Smooth muscle cell (in vitro differentiated cells): Measurements from ENCODE around the gene TMEM135. TPM values are rescaled to one million over a fixed set of nuclear protein-coding genes. Genes with fewer than 3 reads are reported as not detected.

Experiments
- DNase-seq: peaks from one replicate; lab custom pipeline; 2025; ENCODE audit not compliant: unreplicated experiment; lab: John Stamatoyannopoulos, UW
- H2AFZ ChIP-seq: fragments of 200-600 bp; sonication (generic); 2 replicates; pipeline ENCODE4 v1.6.0; 2016; ENCODE audit warnings: antibody characterized with exemption, low read depth, mild to moderate bottlenecking
- H3F3A ChIP-seq: fragments of 200-600 bp; sonication (generic); 2 replicates; pipeline ENCODE4 v1.6.0; 2017; ENCODE audit warnings: antibody characterized with exemption, low read depth
- H3K27ac ChIP-seq: fragments of 200-600 bp; sonication (generic); 2 replicates; pipeline ENCODE4 v1.5.1; 2016; ENCODE audit warnings: low read depth, mild to moderate bottlenecking
- H3K27me3 ChIP-seq: fragments of 200-600 bp; sonication (generic); 2 replicates; pipeline ENCODE4 v1.6.1; 2016; ENCODE audit warnings: low read depth, mild to moderate bottlenecking
- H3K36me3 ChIP-seq: fragments of 200-600 bp; sonication (generic); 2 replicates; pipeline ENCODE4 v1.5.1; 2016; ENCODE audit warnings: low read depth
- H3K4me1 ChIP-seq: fragments of 200-600 bp; sonication (generic); 2 replicates; pipeline ENCODE4 v1.5.1; 2016; ENCODE audit warnings: low read depth
- H3K4me2 ChIP-seq: fragments of 200-600 bp; sonication (generic); 2 replicates; pipeline ENCODE4 v1.6.0; 2016; ENCODE audit warnings: mild to moderate bottlenecking
- H3K4me3 ChIP-seq: fragments of 200-600 bp; sonication (generic); 2 replicates; pipeline ENCODE4 v1.5.1; 2016; ENCODE audit warnings: mild to moderate bottlenecking
- H3K79me2 ChIP-seq: fragments of 200-600 bp; sonication (generic); 2 replicates; pipeline ENCODE4 v1.6.0; 2016; ENCODE audit warnings: low read depth, mild to moderate bottlenecking
- H3K9ac ChIP-seq: fragments of 200-600 bp; sonication (generic); 2 replicates; pipeline ENCODE4 v1.6.0; 2016; ENCODE audit warnings: low read depth
- H3K9me3 ChIP-seq: fragments of 200-600 bp; sonication (generic); replicated peaks from 2 replicates; pipeline ENCODE4 v1.5.1; 2016; ENCODE audit warnings: low read depth
- H4K20me1 ChIP-seq: fragments of 200-600 bp; sonication (generic); 2 replicates; pipeline ENCODE4 v1.6.0; 2016; ENCODE audit warnings: low read depth
- WGBS: methylation state at CpG from one replicate; pipeline ENCODE4 v1.1.7; 2016; ENCODE audit warnings: low lambda C conversion rate; 5-methylcytosine and 5-hydroxymethylcytosine counted together
- polyA plus RNA-seq: library from polyadenylated mRNA; unstranded; fragments of >200 nt; fragmentation: Nextera tagmentation; extraction: Ambion mirVana; gene quantifications from 2 replicates; pipeline ENCODE4 v1.2.1, GENCODE V29; 2016
- total RNA-seq: library from RNA; depleted of rRNA; stranded (reverse); fragments of >200 nt; gene quantifications from 2 replicates; pipeline ENCODE4 v1.2.3, GENCODE V29; 2014
- TF ChIP-seq, protein P1 (sequence below): fragments of 200-600 bp; sonication (generic); IDR thresholded peaks from 2 replicates; pipeline ENCODE4 v1.5.1; 2017; ENCODE audit warnings: borderline replicate concordance, mild to moderate bottlenecking, antibody characterized with exemption; ENCODE audit not compliant: insufficient read depth, poor library complexity, severe bottlenecking

Gene TMEM135
- total and polyA plus RNA-seq, 2 experiments from 2014 or later: 12.4 to 21.7 TPM

DNA sequence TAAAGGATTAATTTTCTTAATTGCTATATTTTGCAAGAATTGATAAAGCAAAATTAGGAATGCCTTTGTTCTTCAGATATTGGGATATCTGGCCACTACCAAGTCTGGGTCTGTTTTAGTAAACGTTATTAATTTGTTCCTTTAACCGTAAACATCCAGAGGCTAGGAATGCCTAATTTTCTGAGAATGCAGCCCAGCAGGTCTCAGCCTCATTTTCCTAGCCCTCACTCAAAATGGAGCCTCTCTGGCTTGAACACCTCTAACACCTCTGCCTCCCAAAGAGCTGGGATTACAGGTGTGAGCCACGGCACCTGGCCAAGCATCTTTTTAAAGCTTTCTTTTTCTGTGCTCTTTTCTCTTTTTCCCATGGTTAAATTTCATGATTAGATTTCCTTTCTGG, 18.4 kb downstream of the TMEM135 start:
- TF ChIP-seq, protein P1, sequence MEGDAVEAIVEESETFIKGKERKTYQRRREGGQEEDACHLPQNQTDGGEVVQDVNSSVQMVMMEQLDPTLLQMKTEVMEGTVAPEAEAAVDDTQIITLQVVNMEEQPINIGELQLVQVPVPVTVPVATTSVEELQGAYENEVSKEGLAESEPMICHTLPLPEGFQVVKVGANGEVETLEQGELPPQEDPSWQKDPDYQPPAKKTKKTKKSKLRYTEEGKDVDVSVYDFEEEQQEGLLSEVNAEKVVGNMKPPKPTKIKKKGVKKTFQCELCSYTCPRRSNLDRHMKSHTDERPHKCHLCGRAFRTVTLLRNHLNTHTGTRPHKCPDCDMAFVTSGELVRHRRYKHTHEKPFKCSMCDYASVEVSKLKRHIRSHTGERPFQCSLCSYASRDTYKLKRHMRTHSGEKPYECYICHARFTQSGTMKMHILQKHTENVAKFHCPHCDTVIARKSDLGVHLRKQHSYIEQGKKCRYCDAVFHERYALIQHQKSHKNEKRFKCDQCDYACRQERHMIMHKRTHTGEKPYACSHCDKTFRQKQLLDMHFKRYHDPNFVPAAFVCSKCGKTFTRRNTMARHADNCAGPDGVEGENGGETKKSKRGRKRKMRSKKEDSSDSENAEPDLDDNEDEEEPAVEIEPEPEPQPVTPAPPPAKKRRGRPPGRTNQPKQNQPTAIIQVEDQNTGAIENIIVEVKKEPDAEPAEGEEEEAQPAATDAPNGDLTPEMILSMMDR: no peak
- Histone ChIP-seq H3K27ac (no peak overlapping the region), H3K4me2 (no peak overlapping the region), H3K9ac (no peak overlapping the region), H3K9me3 (no peaks in the 10 kb centered on the region), H3K27me3 (no peaks in the 10 kb centered on the region), H4K20me1 (peaks cover 22% of the 10 kb centered on the region), H3K4me1 (no peaks in the 10 kb centered on the region), H2AFZ (no peak overlapping the region), H3K4me3 (no peak overlapping the region), H3F3A (no peaks in the 10 kb centered on the region), H3K79me2 (peaks cover 38% of the 10 kb centered on the region), H3K36me3 (no peaks in the 10 kb centered on the region)
- WGBS: 46% methylated on average over 3 of the region's 3 CpGs
- no peak for DNase-seq

DNA sequence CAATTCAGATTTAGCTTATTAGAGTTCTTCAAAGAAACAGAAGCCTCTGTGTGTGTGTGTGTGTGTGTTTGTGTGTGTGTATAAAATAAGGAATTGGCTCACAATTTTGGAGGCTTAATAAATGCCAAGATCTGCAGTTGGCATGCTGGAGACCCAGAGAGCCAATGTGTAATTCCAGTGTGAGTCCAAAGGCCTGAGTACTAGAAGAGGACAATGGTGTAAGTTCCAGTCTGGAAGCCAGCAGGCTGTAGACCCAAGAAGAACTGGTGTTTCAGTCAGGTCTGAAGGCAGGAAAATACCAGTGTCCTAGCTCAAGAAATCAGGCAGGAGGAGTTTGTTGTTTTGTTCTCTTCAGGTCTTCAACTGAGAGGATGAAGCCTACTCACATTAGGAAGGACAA, 20.0 kb downstream of the TMEM135 start:
- H4K20me1 ChIP-seq: peaks cover 22% of the 10 kb centered on the region
- H3K4me3 ChIP-seq: no peak overlapping the region
- no peaks in the 10 kb centered on the region for H3K36me3 ChIP-seq
- DNase-seq: no peak
- H3K27me3 ChIP-seq: no peaks in the 10 kb centered on the region
- TF ChIP-seq, protein P1: no peak
- H3K79me2 ChIP-seq: peaks cover 52% of the 10 kb centered on the region
- H3K4me1 ChIP-seq: no peaks in the 10 kb centered on the region
- no peak overlapping the region for H2AFZ ChIP-seq
- no peaks in the 10 kb centered on the region for H3F3A ChIP-seq
- H3K27ac ChIP-seq: no peak overlapping the region
- no peak overlapping the region for H3K4me2 ChIP-seq
- no peak overlapping the region for H3K9ac ChIP-seq
- no peaks in the 10 kb centered on the region for H3K9me3 ChIP-seq

DNA sequence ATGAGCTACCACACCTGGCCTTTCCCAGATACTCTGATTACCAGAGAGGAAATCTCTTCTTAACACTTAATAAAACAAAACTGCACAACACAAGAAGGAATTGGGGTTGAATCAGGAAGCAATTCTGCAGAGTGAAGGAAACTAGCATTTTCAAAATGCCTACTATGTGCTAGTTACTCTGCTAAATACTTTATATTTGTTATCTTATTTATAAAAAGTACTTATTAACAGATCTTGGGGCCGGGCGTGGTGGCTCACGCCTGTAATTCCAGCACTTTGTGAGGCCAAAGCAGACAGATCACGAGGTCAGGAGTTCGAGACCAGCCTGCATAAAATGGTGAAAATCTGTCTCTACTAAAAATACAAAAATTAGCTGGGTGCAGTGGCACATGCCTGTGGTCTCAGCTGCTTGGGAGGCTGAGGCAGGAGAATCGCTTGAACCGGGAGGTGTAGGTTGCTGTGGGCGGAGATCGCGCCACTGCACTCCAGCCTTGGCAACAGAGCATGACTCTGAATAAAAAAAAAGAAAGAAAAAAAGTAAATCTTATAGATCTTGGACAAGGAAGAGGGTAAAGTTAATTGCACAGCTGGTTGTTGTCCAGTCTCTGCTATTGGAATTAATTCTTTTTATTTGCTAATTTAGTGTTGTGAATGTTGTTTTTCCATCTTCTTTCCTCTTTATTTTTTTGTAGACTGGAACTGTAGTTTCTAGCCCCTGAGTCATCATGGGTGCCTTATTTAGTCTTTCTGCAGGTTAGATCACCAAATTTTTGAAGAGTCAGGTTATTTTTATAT, 22.1 kb downstream of the TMEM135 start:
- Histone ChIP-seq H3K9ac (no peak overlapping the region), H3F3A (no peaks in the 10 kb centered on the region), H4K20me1 (peaks cover 22% of the 10 kb centered on the region), H3K9me3 (no peaks in the 10 kb centered on the region), H3K27ac (no peak overlapping the region), H3K79me2 (peaks cover 63% of the 10 kb centered on the region), H2AFZ (no peak overlapping the region), H3K4me3 (no peak overlapping the region), H3K36me3 (no peaks in the 10 kb centered on the region), H3K4me1 (no peaks in the 10 kb centered on the region), H3K27me3 (no peaks in the 10 kb centered on the region), H3K4me2 (no peak overlapping the region)
- TF ChIP-seq, protein P1: no peak
- 85% methylated on average over 10 of the region's 10 CpGs for WGBS
- no peak for DNase-seq

DNA sequence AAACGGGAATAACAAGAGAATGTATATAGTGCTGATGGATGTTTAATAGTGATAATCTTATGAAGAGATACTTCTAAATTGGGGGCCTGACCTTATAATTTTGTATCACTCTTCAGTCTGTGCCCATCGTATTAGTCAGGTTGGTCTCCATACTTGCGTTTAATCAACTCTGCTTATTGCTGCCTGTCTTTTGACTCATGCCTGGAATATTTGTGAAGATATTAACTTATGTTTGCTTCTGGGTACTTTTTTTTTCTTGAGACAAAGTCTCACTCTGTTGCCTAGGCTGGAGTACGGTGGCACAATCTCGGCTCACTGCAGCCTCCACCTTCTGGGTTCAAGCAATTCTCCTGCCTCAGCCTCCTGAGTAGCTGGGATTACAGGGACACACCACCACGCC, 24.0 kb downstream of the TMEM135 start:
- H3K36me3 ChIP-seq: no peaks in the 10 kb centered on the region
- peaks cover 72% of the 10 kb centered on the region for H3K79me2 ChIP-seq
- no peak overlapping the region for H3K4me2 ChIP-seq
- H2AFZ ChIP-seq: no peak overlapping the region
- H3K4me3 ChIP-seq: no peak overlapping the region
- no peak overlapping the region for H3K9ac ChIP-seq
- 96% methylated on average over 6 of the region's 6 CpGs for WGBS
- no peaks in the 10 kb centered on the region for H3K27me3 ChIP-seq
- H3K9me3 ChIP-seq: no peaks in the 10 kb centered on the region
- H4K20me1 ChIP-seq: peaks cover 30% of the 10 kb centered on the region
- no peaks in the 10 kb centered on the region for H3F3A ChIP-seq
- no peak overlapping the region for H3K27ac ChIP-seq
- DNase-seq: no peak
- no peaks in the 10 kb centered on the region for H3K4me1 ChIP-seq
- TF ChIP-seq, protein P1: no peak
